Measurements from ENCODE around the gene HSPB1. TPM values are rescaled to one million over a fixed set of nuclear protein-coding genes. Genes with fewer than 3 reads are reported as not detected.

The HSPB1 gene
- total RNA-seq, 1 experiment from 2014 or later = 414 TPM

- ChIA-PET POLR2A (ENCODE audit: unreplicated experiment) (interaction anchor here (0.6 kb wide), 1 partner anchor 9 kb away, joined by 4 read pairs; no protein-coding TSS in a partner anchor), CTCF (interaction anchor here (0.7 kb wide), 1 partner anchor 240 kb away, joined by 7 read pairs; no protein-coding TSS in a partner anchor)
- Histone ChIP-seq H3K9me3 (ENCODE audit: insufficient read depth, low read depth) (no peaks in the 10 kb centered on the region), H3K9me2 (ENCODE audit: insufficient read depth) (no peaks in the 10 kb centered on the region), H4K20me1 (ENCODE audit: insufficient read depth) (peaks cover 83% of the 10 kb centered on the region), H2AFZ (no peak overlapping the region), H3K4me1 (replicated peaks; ENCODE audit: insufficient read depth) (no peaks in the 10 kb centered on the region), H3K4me3 (no peak overlapping the region), H3K36me3 (ENCODE audit: low read depth) (peaks cover 25% of the 10 kb centered on the region), H3F3A (ENCODE audit: insufficient read depth, low read depth) (peaks cover 71% of the 10 kb centered on the region), H3K4me2 (no peak overlapping the region), H3K27me3 (ENCODE audit: insufficient read depth, low read depth) (no peaks in the 10 kb centered on the region), H3K79me2 (ENCODE audit: low read depth) (peaks cover 86% of the 10 kb centered on the region), H3K27ac (no peak overlapping the region)
- DNase-seq = no peak
- intact Hi-C loops (cut with micrococcal nuclease; ENCODE audit: unreplicated experiment) = no loop called here
- TF ChIP-seq, protein P1, sequence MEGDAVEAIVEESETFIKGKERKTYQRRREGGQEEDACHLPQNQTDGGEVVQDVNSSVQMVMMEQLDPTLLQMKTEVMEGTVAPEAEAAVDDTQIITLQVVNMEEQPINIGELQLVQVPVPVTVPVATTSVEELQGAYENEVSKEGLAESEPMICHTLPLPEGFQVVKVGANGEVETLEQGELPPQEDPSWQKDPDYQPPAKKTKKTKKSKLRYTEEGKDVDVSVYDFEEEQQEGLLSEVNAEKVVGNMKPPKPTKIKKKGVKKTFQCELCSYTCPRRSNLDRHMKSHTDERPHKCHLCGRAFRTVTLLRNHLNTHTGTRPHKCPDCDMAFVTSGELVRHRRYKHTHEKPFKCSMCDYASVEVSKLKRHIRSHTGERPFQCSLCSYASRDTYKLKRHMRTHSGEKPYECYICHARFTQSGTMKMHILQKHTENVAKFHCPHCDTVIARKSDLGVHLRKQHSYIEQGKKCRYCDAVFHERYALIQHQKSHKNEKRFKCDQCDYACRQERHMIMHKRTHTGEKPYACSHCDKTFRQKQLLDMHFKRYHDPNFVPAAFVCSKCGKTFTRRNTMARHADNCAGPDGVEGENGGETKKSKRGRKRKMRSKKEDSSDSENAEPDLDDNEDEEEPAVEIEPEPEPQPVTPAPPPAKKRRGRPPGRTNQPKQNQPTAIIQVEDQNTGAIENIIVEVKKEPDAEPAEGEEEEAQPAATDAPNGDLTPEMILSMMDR (conservative IDR thresholded peaks at IDR 0.05) = no peak
- no peak for TF ChIP-seq EZH2 (IDR thresholded peaks at IDR 0.05; ENCODE audit: low read depth)
- no TSS peak for BruUV-seq (replicated peaks)
Measured at GRCh38 chr7:76326646-76327233, 24.3 kb downstream of the HSPB1 start.

DNA sequence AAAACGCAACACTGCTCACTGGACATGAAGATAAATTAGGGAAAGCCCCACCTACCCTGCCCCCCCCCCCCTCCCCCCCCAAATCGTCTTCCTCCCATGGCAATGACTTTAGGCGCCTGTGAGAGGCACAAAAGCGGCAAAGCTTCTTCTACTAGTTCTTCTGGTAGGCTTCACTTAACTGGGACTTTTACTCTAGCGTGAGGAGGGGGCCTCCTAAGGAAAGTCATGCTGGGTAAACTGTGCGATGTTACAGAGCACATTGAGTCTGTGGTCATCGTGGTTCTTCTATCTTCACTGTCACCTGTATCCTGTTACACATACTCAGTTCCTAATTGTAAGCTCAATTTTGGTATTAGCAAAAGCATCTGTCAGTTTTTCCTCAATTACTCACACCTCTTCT is 25.1 kb downstream of the HSPB1 start:
- TF ChIP-seq EZH2 (IDR thresholded peaks at IDR 0.05; ENCODE audit: low read depth) = no peak
- no TSS peak for BruUV-seq (replicated peaks)
- Histone ChIP-seq H3K4me1 (replicated peaks; ENCODE audit: insufficient read depth) (no peaks in the 10 kb centered on the region), H3K4me2 (no peak overlapping the region), H3K27me3 (ENCODE audit: insufficient read depth, low read depth) (no peaks in the 10 kb centered on the region), H3F3A (ENCODE audit: insufficient read depth, low read depth) (peaks cover 73% of the 10 kb centered on the region), H3K9me2 (ENCODE audit: insufficient read depth) (no peaks in the 10 kb centered on the region), H3K4me3 (no peak overlapping the region), H3K27ac (no peak overlapping the region), H3K36me3 (ENCODE audit: low read depth) (peaks cover 25% of the 10 kb centered on the region), H3K79me2 (ENCODE audit: low read depth) (peaks cover 95% of the 10 kb centered on the region), H2AFZ (no peak overlapping the region), H4K20me1 (ENCODE audit: insufficient read depth) (peaks cover 92% of the 10 kb centered on the region), H3K9me3 (ENCODE audit: insufficient read depth, low read depth) (no peaks in the 10 kb centered on the region)
- intact Hi-C loops (cut with micrococcal nuclease; ENCODE audit: unreplicated experiment) = no loop called here
- ChIA-PET CTCF (interaction anchor here (0.7 kb wide), 1 partner anchor 239 kb away, joined by 7 read pairs; no protein-coding TSS in a partner anchor), POLR2A (ENCODE audit: unreplicated experiment) (no interaction called here)
- no peak for DNase-seq

- H3K27me3 ChIP-seq (ENCODE audit: insufficient read depth, low read depth) = no peaks in the 10 kb centered on the region
- peaks cover 96% of the 10 kb centered on the region for H4K20me1 ChIP-seq (ENCODE audit: insufficient read depth)
- DNase-seq = no peak
- intact Hi-C loops (cut with micrococcal nuclease; ENCODE audit: unreplicated experiment) = no loop called here
- no peaks in the 10 kb centered on the region for H3K9me2 ChIP-seq (ENCODE audit: insufficient read depth)
- peaks cover 5% of the 10 kb centered on the region for H3K4me1 ChIP-seq (replicated peaks; ENCODE audit: insufficient read depth)
- H3K4me2 ChIP-seq = no peak overlapping the region
- POLR2A ChIA-PET (ENCODE audit: unreplicated experiment) = no interaction called here
- H3K4me3 ChIP-seq = no peak overlapping the region
- BruUV-seq (replicated peaks) = TSS peak; percentile 12
- H3K79me2 ChIP-seq (ENCODE audit: low read depth) = peaks cover 98% of the 10 kb centered on the region
- H3K36me3 ChIP-seq (ENCODE audit: low read depth) = peaks cover 25% of the 10 kb centered on the region
- H3K27ac ChIP-seq = no peak overlapping the region
- TF ChIP-seq, protein P1 (conservative IDR thresholded peaks at IDR 0.05) = no peak
- no peak for TF ChIP-seq EZH2 (IDR thresholded peaks at IDR 0.05; ENCODE audit: low read depth)
- peaks cover 73% of the 10 kb centered on the region for H3F3A ChIP-seq (ENCODE audit: insufficient read depth, low read depth)
- CTCF ChIA-PET = no interaction called here
- no peaks in the 10 kb centered on the region for H3K9me3 ChIP-seq (ENCODE audit: insufficient read depth, low read depth)
- H2AFZ ChIP-seq = no peak overlapping the region
Measured at GRCh38 chr7:76328389-76328788, 25.9 kb downstream of the HSPB1 start.

DNA sequence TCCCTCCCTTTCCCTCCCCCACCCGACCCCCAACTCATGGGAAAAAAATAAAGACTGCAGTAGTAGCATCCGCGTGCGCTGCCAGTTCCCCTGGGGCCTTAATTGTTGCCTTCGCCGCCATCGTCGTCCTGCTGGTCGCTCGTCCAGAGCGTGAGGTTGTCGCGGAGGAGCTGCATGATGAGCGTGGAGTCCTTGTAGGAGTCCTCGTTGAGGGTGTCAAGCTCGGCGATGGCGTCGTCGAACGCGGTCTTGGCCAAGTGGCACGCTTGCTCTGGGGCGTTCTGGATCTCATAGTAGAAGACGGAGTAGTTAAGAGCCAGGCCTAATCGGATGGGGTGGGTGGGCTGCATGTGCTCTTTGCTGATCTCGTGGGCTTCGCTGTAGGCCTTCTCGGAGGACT is 27.0 kb downstream of the HSPB1 start:
- intact Hi-C loops (cut with micrococcal nuclease; ENCODE audit: unreplicated experiment) = no loop called here
- POLR2A ChIA-PET (ENCODE audit: unreplicated experiment) = no interaction called here
- Histone ChIP-seq H3K27me3 (ENCODE audit: insufficient read depth, low read depth) (no peaks in the 10 kb centered on the region), H3F3A (ENCODE audit: insufficient read depth, low read depth) (peaks cover 74% of the 10 kb centered on the region), H3K79me2 (ENCODE audit: low read depth) (peaks cover 98% of the 10 kb centered on the region), H4K20me1 (ENCODE audit: insufficient read depth) (peaks cover 96% of the 10 kb centered on the region), H2AFZ (no peak overlapping the region), H3K4me1 (replicated peaks; ENCODE audit: insufficient read depth) (peaks cover 16% of the 10 kb centered on the region), H3K4me2 (no peak overlapping the region), H3K36me3 (ENCODE audit: low read depth) (peaks cover 25% of the 10 kb centered on the region), H3K27ac (no peak overlapping the region), H3K4me3 (no peak overlapping the region), H3K9me2 (ENCODE audit: insufficient read depth) (no peaks in the 10 kb centered on the region), H3K9me3 (ENCODE audit: insufficient read depth, low read depth) (no peaks in the 10 kb centered on the region)
- no peak for DNase-seq
- CTCF ChIA-PET = no interaction called here
- TF ChIP-seq EZH2 (IDR thresholded peaks at IDR 0.05; ENCODE audit: low read depth) = no peak
- TF ChIP-seq, protein P1 (conservative IDR thresholded peaks at IDR 0.05) = no peak
- no TSS peak for BruUV-seq (replicated peaks)

All from PC-9 (cell line).